HEK293 (cell line): ENCODE data around the gene KY.

Experiments used
- CTCF ChIA-PET: fragments of 350-600 bp; formaldehyde crosslinking; extraction: SDS; loops from one replicate; lab custom pipeline; 2021; ENCODE audit warnings: antibody characterized with exemption; lab: Yijun Ruan, JAX
- POLR2A ChIA-PET: fragments of 300-600 bp; formaldehyde crosslinking; extraction: SDS; loops from one replicate; lab custom pipeline; 2020; ENCODE audit warnings: antibody characterized with exemption, inconsistent platforms; lab: Yijun Ruan, JAX
- H3K27ac ChIP-seq: fragments of 200-500 bp; sonication (Bioruptor generic); 2 replicates; pipeline ENCODE4 v1.5.1; 2014; ENCODE audit warnings: low read depth, low read length, control low read depth, inconsistent platforms; ENCODE audit errors: extremely low read depth
- H3K36me3 ChIP-seq, 2 experiments: fragments of 200-500 bp in 1 of 2; sonication (Bioruptor generic) in 1 of 2; 1 replicate in 1 of 2; 2 replicates in 1 of 2; pipeline ENCODE4 v1.5.1; 2014 to 2017; ENCODE audit warnings: inconsistent platforms in 2 of 2, low read length in 2 of 2; ENCODE audit not compliant: control insufficient read depth in 2 of 2, insufficient read depth in 1 of 2
- H3K4me1 ChIP-seq: fragments of 200-500 bp; sonication (Bioruptor generic); 2 replicates; pipeline ENCODE4 v1.5.1; 2014; ENCODE audit warnings: mild to moderate bottlenecking, low read length, inconsistent platforms; ENCODE audit not compliant: control insufficient read depth, insufficient read depth
- H3K4me3 ChIP-seq: 2 replicates; pipeline ENCODE4 v1.5.1; 2011; ENCODE audit warnings: low read depth, mild to moderate bottlenecking, control low read depth, low read length, moderate library complexity
- H3K9me3 ChIP-seq: fragments of 200-500 bp; sonication (Bioruptor generic); 2 replicates; pipeline ENCODE4 v1.5.1; 2014; ENCODE audit warnings: low read depth, low read length, inconsistent platforms; ENCODE audit not compliant: control insufficient read depth, insufficient read depth
- ELK4 ChIP-seq: IDR thresholded peaks from 2 replicates; pipeline ENCODE4 v1.6.1; 2011; ENCODE audit warnings: mild to moderate bottlenecking, low read depth, low read length, borderline replicate concordance
- GLIS2 ChIP-seq: fragments of 450-650 bp; formaldehyde crosslinking; IDR thresholded peaks from 2 replicates; pipeline ENCODE4 v1.5.1; 2016; ENCODE audit warnings: missing biosample characterization, missing genetic modification characterization
- KLF16 ChIP-seq: fragments of 450-650 bp; formaldehyde crosslinking; IDR thresholded peaks from 2 replicates; pipeline ENCODE4 v1.5.1; 2017; ENCODE audit warnings: missing biosample characterization, missing genetic modification characterization
- OSR2 ChIP-seq: fragments of 450-650 bp; formaldehyde crosslinking; IDR thresholded peaks from 2 replicates; pipeline ENCODE4 v1.5.1; 2016; ENCODE audit warnings: missing biosample characterization, missing genetic modification characterization
- OVOL3 ChIP-seq: fragments of 450-650 bp; formaldehyde crosslinking; IDR thresholded peaks from 2 replicates; pipeline ENCODE4 v1.5.1; 2016; ENCODE audit warnings: missing biosample characterization, missing genetic modification characterization
- PRDM2 ChIP-seq: fragments of 450-650 bp; formaldehyde crosslinking; IDR thresholded peaks from 2 replicates; pipeline ENCODE4 v1.5.1; 2016; ENCODE audit warnings: missing biosample characterization, missing genetic modification characterization, borderline replicate concordance
- ZNF169 ChIP-seq: fragments of 450-650 bp; formaldehyde crosslinking; IDR thresholded peaks from 2 replicates; pipeline ENCODE4 v1.5.1; 2016; ENCODE audit warnings: missing biosample characterization, missing genetic modification characterization
- ZNF26 ChIP-seq: fragments of 450-650 bp; formaldehyde crosslinking; IDR thresholded peaks from 2 replicates; pipeline ENCODE4 v1.5.1; 2016; ENCODE audit warnings: missing biosample characterization, missing genetic modification characterization
- ZNF394 ChIP-seq: fragments of 450-650 bp; formaldehyde crosslinking; IDR thresholded peaks from 2 replicates; pipeline ENCODE4 v1.5.1; 2016; ENCODE audit warnings: missing biosample characterization, missing genetic modification characterization, mild to moderate bottlenecking, moderate library complexity, borderline replicate concordance
- ZNF510 ChIP-seq: fragments of 450-650 bp; formaldehyde crosslinking; IDR thresholded peaks from 2 replicates; pipeline ENCODE4 v1.5.1; 2018; ENCODE audit warnings: mild to moderate bottlenecking, missing genetic modification characterization, missing biosample characterization; ENCODE audit not compliant: insufficient replicate concordance
- ZNF529 ChIP-seq: fragments of 450-650 bp; formaldehyde crosslinking; IDR thresholded peaks from 2 replicates; pipeline ENCODE4 v1.5.1; 2017; ENCODE audit warnings: missing genetic modification characterization, missing biosample characterization; ENCODE audit not compliant: insufficient replicate concordance
- ZNF561 ChIP-seq: fragments of 450-650 bp; IDR thresholded peaks from 2 replicates; pipeline ENCODE4 v1.5.1; 2018; ENCODE audit warnings: missing biosample characterization, missing genetic modification characterization, borderline replicate concordance
- ZNF571 ChIP-seq: fragments of 450-650 bp; formaldehyde crosslinking; IDR thresholded peaks from 2 replicates; pipeline ENCODE4 v1.5.0; 2017; ENCODE audit warnings: missing biosample characterization, missing genetic modification characterization
- ZNF585B ChIP-seq: fragments of 450-650 bp; formaldehyde crosslinking; IDR thresholded peaks from 2 replicates; pipeline ENCODE4 v1.5.1; 2016; ENCODE audit warnings: missing biosample characterization, missing genetic modification characterization
- ZNF621 ChIP-seq: fragments of 450-650 bp; formaldehyde crosslinking; IDR thresholded peaks from 2 replicates; pipeline ENCODE4 v1.5.1; 2017; ENCODE audit warnings: missing biosample characterization, missing genetic modification characterization
- ZNF658 ChIP-seq: fragments of 450-650 bp; formaldehyde crosslinking; IDR thresholded peaks from 2 replicates; pipeline ENCODE4; 2016; ENCODE audit warnings: missing biosample characterization, missing genetic modification characterization
- ZNF785 ChIP-seq: fragments of 450-650 bp; formaldehyde crosslinking; IDR thresholded peaks from 2 replicates; pipeline ENCODE4 v1.5.1; 2016; ENCODE audit warnings: missing biosample characterization, missing genetic modification characterization
- ZSCAN18 ChIP-seq: fragments of 450-650 bp; formaldehyde crosslinking; IDR thresholded peaks from 2 replicates; pipeline ENCODE4 v1.5.1; 2016; ENCODE audit warnings: missing biosample characterization, missing genetic modification characterization
- ZSCAN5A ChIP-seq: fragments of 450-650 bp; formaldehyde crosslinking; IDR thresholded peaks from 2 replicates; pipeline ENCODE4 v1.5.1; 2016; ENCODE audit warnings: missing biosample characterization, missing genetic modification characterization

Gene KY

GRCh38 chr3:134685929-134686802 lies 35.3 kb upstream of the KY start:
- CTCF ChIA-PET, result no interaction called here
- no peaks in the 10 kb centered on the region for H3K4me1 ChIP-seq
- H3K9me3 ChIP-seq, result no peaks in the 10 kb centered on the region
- POLR2A ChIA-PET, result no interaction called here
- no peak overlapping the region for H3K4me3 ChIP-seq
- H3K27ac ChIP-seq, result no peak overlapping the region
- TF ChIP-seq ELK4 (no peak), ZNF561 (tag by site-specific recombination) (no peak), ZNF394 (tag by site-specific recombination) (no peak), OSR2 (tag by site-specific recombination) (no peak), GLIS2 (tag by site-specific recombination) (no peak), ZNF785 (tag by site-specific recombination) (no peak), ZNF169 (tag by site-specific recombination) (no peak)
- H3K36me3 ChIP-seq, result no peaks in the 10 kb centered on the region

- ChIA-PET POLR2A (no interaction called here), CTCF (no interaction called here)
- Histone ChIP-seq H3K27ac (no peak overlapping the region), H3K9me3 (no peaks in the 10 kb centered on the region), H3K4me3 (no peak overlapping the region), H3K36me3 (no peaks in the 10 kb centered on the region), H3K4me1 (no peaks in the 10 kb centered on the region)
- TF ChIP-seq ZSCAN18 (tag by site-specific recombination), result no peak
- no peak for TF ChIP-seq ZNF621 (tag by site-specific recombination)
- TF ChIP-seq ZNF571 (tag by site-specific recombination), result no peak
- no peak for TF ChIP-seq ZNF510 (tag by site-specific recombination)
- no peak for TF ChIP-seq ZNF529
- no peak for TF ChIP-seq ZNF26 (tag by site-specific recombination)
- no peak for TF ChIP-seq ZNF658 (tag by site-specific recombination)
These were observed 31.5 kb upstream of the KY start for GRCh38 chr3:134682196-134682880.

- POLR2A ChIA-PET, result no interaction called here
- Histone ChIP-seq H3K36me3 (no peaks in the 10 kb centered on the region), H3K27ac (no peak overlapping the region), H3K4me1 (no peaks in the 10 kb centered on the region), H3K9me3 (no peaks in the 10 kb centered on the region), H3K4me3 (no peak overlapping the region)
- CTCF ChIA-PET, result no interaction called here
- TF ChIP-seq OVOL3, result no peak
- TF ChIP-seq ZNF585B (tag by site-specific recombination), result no peak
- no peak for TF ChIP-seq ZSCAN5A (tag by site-specific recombination)
- no peak for TF ChIP-seq KLF16 (tag by site-specific recombination)
- TF ChIP-seq PRDM2 (tag by site-specific recombination), result no peak
These were observed 30.7 kb upstream of the KY start for GRCh38 chr3:134681522-134681900.
